Skin epidermis (tissue), 12 donors: Measurements from ENCODE around the gene NDUFS2.

Source experiments
- H3K27ac ChIP-seq, 21 experiments: fragments of 200-600 bp; sonication (generic) in 11 of 21; one replicate each; pipeline ENCODE4 v1.5.0; 2020; ENCODE audit warnings: mild to moderate bottlenecking in 3 of 21, inconsistent platforms in 2 of 21, moderate library complexity in 2 of 21
- H3K4me3 ChIP-seq, 7 experiments: fragments of 200-600 bp; sonication (generic) in 2 of 7; one replicate each; pipeline ENCODE4 v1.5.0; 2020; ENCODE audit warnings: inconsistent platforms in 2 of 7, mild to moderate bottlenecking in 2 of 7, moderate library complexity in 1 of 7

NDUFS2 gene

GRCh38 chr1:161201836-161202712 is at the start of gene NDUFS2:
Gene NDUFS2 (plus strand): TSS chr1:161202367. CDS start chr1:161202386, 19 bp downstream.
- H3K27ac ChIP-seq: peak within 1 kb of the TSS; percentile 75 to 98 (median 94)
- peak within 1 kb of the TSS; percentile 57 to 87 (median 76) for H3K4me3 ChIP-seq

GRCh38 chr1:161153176-161153575 is 49.0 kb upstream of the NDUFS2 start:
- Histone ChIP-seq H3K27ac (peak overlapping the region in 20 of 21 experiments; percentile 86 to 99 (median 95)), H3K4me3 (peak overlapping the region; percentile 49 to 77 (median 69))

GRCh38 chr1:161153682-161154337 is 48.4 kb upstream of the NDUFS2 start, which contains the start of gene UFC1:
Gene UFC1 (plus strand): TSS chr1:161153978. CDS start chr1:161153998, 20 bp downstream.
- Histone ChIP-seq H3K4me3 (peak within 1 kb of the TSS; percentile 49 to 77 (median 69)), H3K27ac (peak within 1 kb of the TSS; percentile 28 to 99 (median 95))

GRCh38 chr1:161157867-161158266 is 44.3 kb upstream of the NDUFS2 start:
- H3K27ac ChIP-seq: peak overlapping the region in 1 of 21 experiments; percentile 94
- no peak overlapping the region for H3K4me3 ChIP-seq

- Histone ChIP-seq H3K4me3 (peak overlapping the region in 5 of 7 experiments; percentile 70 to 99 (median 86)), H3K27ac (peak overlapping the region in 20 of 21 experiments; percentile 77 to 98 (median 96))
These were observed 43.7 kb upstream of the NDUFS2 start for GRCh38 chr1:161158316-161159010.

GRCh38 chr1:161159087-161159912 is 42.9 kb upstream of the NDUFS2 start, which contains the start of gene USP21:
Gene USP21 (plus strand): TSS chr1:161159500. CDS start chr1:161160641, 1,141 bp downstream.
- peak within 1 kb of the TSS; percentile 70 to 99 (median 92) for H3K4me3 ChIP-seq
- peak within 1 kb of the TSS; percentile 63 to 98 (median 95) for H3K27ac ChIP-seq

- peak overlapping the region; percentile 70 to 99 (median 92) for H3K4me3 ChIP-seq
- H3K27ac ChIP-seq: peak overlapping the region in 20 of 21 experiments; percentile 77 to 98 (median 96)
These were observed 42.3 kb upstream of the NDUFS2 start for GRCh38 chr1:161159913-161160243.

- Histone ChIP-seq H3K27ac (peak overlapping the region in 4 of 21 experiments; percentile 10 to 95 (median 69)), H3K4me3 (no peak overlapping the region)
These were observed 41.5 kb upstream of the NDUFS2 start for GRCh38 chr1:161160671-161161145.

- Histone ChIP-seq H3K27ac (peak overlapping the region in 5 of 21 experiments; percentile 2 to 44 (median 17)), H3K4me3 (no peak overlapping the region)
These were observed 40.5 kb upstream of the NDUFS2 start for GRCh38 chr1:161161652-161162051.

- Histone ChIP-seq H3K27ac (peak overlapping the region in 4 of 21 experiments; percentile 2 to 52 (median 14)), H3K4me3 (no peak overlapping the region)
These were observed 40.1 kb upstream of the NDUFS2 start for GRCh38 chr1:161162052-161162451.

- peak overlapping the region in 1 of 21 experiments; percentile 52 for H3K27ac ChIP-seq
These were observed 39.4 kb upstream of the NDUFS2 start for GRCh38 chr1:161162806-161163205.

GRCh38 chr1:161163793-161164192 is 38.4 kb upstream of the NDUFS2 start:
- Histone ChIP-seq H3K27ac (peak overlapping the region in 3 of 21 experiments; percentile 3 to 94 (median 9)), H3K4me3 (no peak overlapping the region)

More at GRCh38 chr1:161162806-161163205, 39.4 kb upstream of the NDUFS2 start:
- H3K4me3 ChIP-seq: no peak overlapping the region

- Histone ChIP-seq H3K27ac (peak overlapping the region; percentile 37 to 94 (median 87)), H3K4me3 (peak overlapping the region in 4 of 7 experiments; percentile 43 to 66 (median 60))
These were observed 37.1 kb upstream of the NDUFS2 start for GRCh38 chr1:161164901-161165610.

GRCh38 chr1:161165742-161166668 is 36.2 kb upstream of the NDUFS2 start, which contains the start of gene PPOX:
Gene PPOX (plus strand): TSS chr1:161166426. CDS start chr1:161166848, 422 bp downstream.
- Histone ChIP-seq H3K4me3 (peak within 1 kb of the TSS; percentile 43 to 67 (median 62)), H3K27ac (peak within 1 kb of the TSS; percentile 54 to 94 (median 87))

- H3K4me3 ChIP-seq: peak overlapping the region; percentile 43 to 67 (median 62)
These were observed 35.3 kb upstream of the NDUFS2 start for GRCh38 chr1:161166669-161167548.

GRCh38 chr1:161168906-161169305 is 33.3 kb upstream of the NDUFS2 start:
- no peak overlapping the region for H3K27ac ChIP-seq
- H3K4me3 ChIP-seq: no peak overlapping the region

More at GRCh38 chr1:161166669-161167548, 35.3 kb upstream of the NDUFS2 start:
- peak overlapping the region; percentile 54 to 94 (median 87) for H3K27ac ChIP-seq
